ENCODE data around the gene RAB1A.

The RAB1A gene

DNA sequence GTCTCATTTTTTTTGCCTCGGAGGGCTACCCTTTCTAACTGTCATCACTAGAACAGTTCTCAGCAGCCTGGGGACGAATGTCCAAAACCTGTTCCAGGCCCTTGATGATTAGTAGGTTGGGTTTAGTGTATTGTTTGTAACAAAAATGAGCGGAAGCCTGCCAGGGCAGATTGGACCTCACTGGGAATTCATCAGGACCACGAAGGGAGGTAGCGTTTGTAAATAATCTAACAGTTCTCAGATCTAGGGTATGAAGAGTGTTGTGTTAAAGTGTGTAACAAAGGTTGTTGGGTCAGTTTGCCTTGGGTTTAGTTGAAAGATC lies 72.9 kb downstream of the RAB1A start:
- H4K20me1 ChIP-seq (ENCODE audit: insufficient read depth, low read length): peaks cover 13% of the 10 kb centered on the region; the same call in 1 of the 2 replicates
- no peak for TF ChIP-seq EZH2 (IDR thresholded peaks at IDR 0.05; ENCODE audit: borderline replicate concordance, low read depth, low read length, severe bottlenecking)
- TF ChIP-seq, protein P1, sequence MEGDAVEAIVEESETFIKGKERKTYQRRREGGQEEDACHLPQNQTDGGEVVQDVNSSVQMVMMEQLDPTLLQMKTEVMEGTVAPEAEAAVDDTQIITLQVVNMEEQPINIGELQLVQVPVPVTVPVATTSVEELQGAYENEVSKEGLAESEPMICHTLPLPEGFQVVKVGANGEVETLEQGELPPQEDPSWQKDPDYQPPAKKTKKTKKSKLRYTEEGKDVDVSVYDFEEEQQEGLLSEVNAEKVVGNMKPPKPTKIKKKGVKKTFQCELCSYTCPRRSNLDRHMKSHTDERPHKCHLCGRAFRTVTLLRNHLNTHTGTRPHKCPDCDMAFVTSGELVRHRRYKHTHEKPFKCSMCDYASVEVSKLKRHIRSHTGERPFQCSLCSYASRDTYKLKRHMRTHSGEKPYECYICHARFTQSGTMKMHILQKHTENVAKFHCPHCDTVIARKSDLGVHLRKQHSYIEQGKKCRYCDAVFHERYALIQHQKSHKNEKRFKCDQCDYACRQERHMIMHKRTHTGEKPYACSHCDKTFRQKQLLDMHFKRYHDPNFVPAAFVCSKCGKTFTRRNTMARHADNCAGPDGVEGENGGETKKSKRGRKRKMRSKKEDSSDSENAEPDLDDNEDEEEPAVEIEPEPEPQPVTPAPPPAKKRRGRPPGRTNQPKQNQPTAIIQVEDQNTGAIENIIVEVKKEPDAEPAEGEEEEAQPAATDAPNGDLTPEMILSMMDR (IDR thresholded peaks at IDR 0.05; ENCODE audit: borderline replicate concordance, extremely low read depth, low read length, poor library complexity, severe bottlenecking): no peak
- peak overlapping the region; percentile 55 to 83 for H3K4me3 ChIP-seq (ENCODE audit: low read depth in 1 of 2, low read length in 2 of 2)
- peak overlapping the region; percentile 75 for H3K9ac ChIP-seq (ENCODE audit: low read depth, low read length)
- H3K27me3 ChIP-seq (ENCODE audit: insufficient read depth, low read length, poor library complexity): no peaks in the 10 kb centered on the region
- peak overlapping the region; percentile 92 for H3K4me2 ChIP-seq (ENCODE audit: insufficient read depth, low read length)
- H3K27ac ChIP-seq (ENCODE audit: low read length): peak overlapping the region; percentile 67
- no peak for DNase-seq
- peaks cover 49% of the 10 kb centered on the region for H3K79me2 ChIP-seq (ENCODE audit: insufficient read depth, low read length)
- ATAC-seq (ENCODE audit: insufficient read depth, low read depth): no peak
- H2AFZ ChIP-seq (ENCODE audit: low read depth, low read length): peak overlapping the region; percentile 87
- H3K36me3 ChIP-seq (ENCODE audit: insufficient read depth, low read length): no peaks in the 10 kb centered on the region
- H3K9me3 ChIP-seq (ENCODE audit: insufficient read depth, low read length, severe bottlenecking): no peaks in the 10 kb centered on the region
- H3K4me1 ChIP-seq (ENCODE audit: insufficient read depth, low read length): peaks cover 49% of the 10 kb centered on the region

DNA sequence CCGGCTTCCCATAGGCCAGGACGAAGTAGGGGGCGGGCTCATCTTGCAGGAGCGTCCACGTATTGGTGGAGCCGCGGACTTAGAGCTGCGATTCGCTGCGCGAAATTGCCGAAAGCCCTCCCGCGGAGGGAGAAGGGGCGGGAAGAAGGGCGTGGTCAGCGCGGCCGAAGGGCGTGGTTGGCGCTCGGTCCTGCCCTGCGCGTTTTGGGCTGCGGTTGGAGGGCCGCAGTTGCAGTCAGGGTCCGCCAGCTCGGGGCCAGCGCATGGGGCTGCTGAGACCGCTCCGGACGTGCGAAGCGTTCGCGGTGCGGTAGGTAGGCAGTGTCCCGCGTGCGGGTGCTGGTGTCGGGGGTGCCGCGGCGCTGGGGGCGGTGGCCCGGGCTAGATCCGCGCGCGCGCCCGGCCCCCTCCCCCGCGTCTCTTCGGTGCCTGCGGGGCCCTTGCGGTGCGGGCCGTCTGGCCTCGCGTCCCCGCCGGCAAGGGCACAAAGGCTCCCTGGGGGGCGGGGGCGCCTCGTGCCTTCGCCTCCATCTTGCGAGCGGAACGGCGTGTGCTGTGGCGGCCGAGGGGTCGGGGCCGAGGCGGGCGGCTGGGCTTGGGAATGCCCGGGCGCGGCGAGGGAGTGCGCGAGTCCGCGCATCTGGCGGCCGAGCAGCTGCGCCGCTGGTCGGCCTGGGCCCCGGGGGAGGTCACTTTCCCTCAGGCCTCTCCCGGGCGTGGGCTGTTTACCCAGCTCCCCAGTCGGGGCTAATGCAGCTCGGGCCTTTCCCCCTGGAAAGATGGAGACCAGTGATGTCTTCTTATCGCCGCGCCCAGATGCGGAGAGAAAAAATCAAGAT lies 73.5 kb downstream of the RAB1A start, which contains the start of gene CEP68:
Gene CEP68 (plus strand): TSS at position 202 of the 839 bp plus-strand sequence. CDS start 13,029 bp downstream, outside the sequence.
- TF ChIP-seq, protein P1 (IDR thresholded peaks at IDR 0.05; ENCODE audit: borderline replicate concordance, extremely low read depth, low read length, poor library complexity, severe bottlenecking): no peak
- no peak for TF ChIP-seq EZH2 (IDR thresholded peaks at IDR 0.05; ENCODE audit: borderline replicate concordance, low read depth, low read length, severe bottlenecking)
- H4K20me1 ChIP-seq (ENCODE audit: insufficient read depth, low read length): peaks cover 13% of the 10 kb centered on the region; the same call in 1 of the 2 replicates
- peak within 1 kb of the TSS; percentile 55 to 83 for H3K4me3 ChIP-seq (ENCODE audit: low read depth in 1 of 2, low read length in 2 of 2)
- no peaks in the 10 kb centered on the region for H3K9me3 ChIP-seq (ENCODE audit: insufficient read depth, low read length, severe bottlenecking)
- DNase-seq (peak; percentile 98), ATAC-seq (ENCODE audit: insufficient read depth, low read depth) (peak; percentile 91)
- H3K4me1 ChIP-seq (ENCODE audit: insufficient read depth, low read length): peaks cover 49% of the 10 kb centered on the region
- H2AFZ ChIP-seq (ENCODE audit: low read depth, low read length): peak within 1 kb of the TSS; percentile 94
- H3K27ac ChIP-seq (ENCODE audit: low read length): peak within 1 kb of the TSS; percentile 71
- H3K36me3 ChIP-seq (ENCODE audit: insufficient read depth, low read length): no peaks in the 10 kb centered on the region
- H3K27me3 ChIP-seq (ENCODE audit: insufficient read depth, low read length, poor library complexity): no peaks in the 10 kb centered on the region
- H3K9ac ChIP-seq (ENCODE audit: low read depth, low read length): peak within 1 kb of the TSS; percentile 75
- H3K4me2 ChIP-seq (ENCODE audit: insufficient read depth, low read length): peak within 1 kb of the TSS; percentile 92
- H3K79me2 ChIP-seq (ENCODE audit: insufficient read depth, low read length): peaks cover 43% of the 10 kb centered on the region

DNA sequence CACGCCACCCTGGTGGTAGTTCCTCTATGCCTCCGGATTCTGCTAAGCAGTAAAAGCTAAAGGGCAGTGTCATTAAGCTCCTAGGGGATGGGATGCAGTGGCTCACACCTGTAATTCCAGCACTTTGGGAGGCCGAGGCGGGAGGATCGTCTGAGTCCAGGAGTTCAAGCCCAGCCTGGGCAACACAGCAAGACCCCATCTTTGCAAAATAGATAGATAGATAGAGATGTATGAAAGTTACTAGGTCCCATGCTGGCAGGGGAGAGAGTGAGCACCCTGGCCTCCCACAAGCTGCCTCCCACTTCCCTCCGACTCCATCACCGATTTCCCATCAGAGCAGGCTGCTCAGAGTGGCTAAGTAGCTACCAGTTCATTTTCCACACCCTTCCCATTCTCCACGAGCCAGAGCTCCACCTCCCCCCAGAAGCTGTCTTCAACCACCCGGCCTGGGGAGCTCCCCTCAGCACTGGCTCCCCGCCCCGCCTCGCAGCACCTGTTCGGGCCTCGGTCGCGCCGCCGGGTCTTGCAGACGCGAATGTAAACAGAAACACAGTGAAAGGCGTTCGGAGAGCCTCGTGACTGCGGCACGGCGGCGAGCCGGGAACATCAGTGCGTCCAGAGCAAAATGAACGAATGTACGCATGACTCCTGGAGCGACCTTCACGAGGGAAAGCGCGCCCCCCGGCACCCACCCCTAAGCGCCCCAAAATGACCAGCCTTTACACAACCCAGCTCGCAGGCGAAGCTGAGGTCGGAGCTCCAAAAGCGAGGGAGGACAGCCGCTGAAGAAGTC lies 74.3 kb downstream of the RAB1A start:
- TF ChIP-seq EZH2 (IDR thresholded peaks at IDR 0.05; ENCODE audit: borderline replicate concordance, low read depth, low read length, severe bottlenecking): no peak
- TF ChIP-seq, protein P1 (IDR thresholded peaks at IDR 0.05; ENCODE audit: borderline replicate concordance, extremely low read depth, low read length, poor library complexity, severe bottlenecking): no peak
- no peaks in the 10 kb centered on the region for H3K36me3 ChIP-seq (ENCODE audit: insufficient read depth, low read length)
- H3K4me3 ChIP-seq (ENCODE audit: low read depth in 1 of 2, low read length in 2 of 2): peak overlapping the region; percentile 55 to 83
- H3K4me2 ChIP-seq (ENCODE audit: insufficient read depth, low read length): peak overlapping the region; percentile 92
- DNase-seq (peak; percentile 77), ATAC-seq (ENCODE audit: insufficient read depth, low read depth) (peak; percentile 57)
- peaks cover 13% of the 10 kb centered on the region; the same call in 1 of the 2 replicates for H4K20me1 ChIP-seq (ENCODE audit: insufficient read depth, low read length)
- H3K9ac ChIP-seq (ENCODE audit: low read depth, low read length): peak overlapping the region; percentile 75
- no peaks in the 10 kb centered on the region for H3K27me3 ChIP-seq (ENCODE audit: insufficient read depth, low read length, poor library complexity)
- H3K9me3 ChIP-seq (ENCODE audit: insufficient read depth, low read length, severe bottlenecking): no peaks in the 10 kb centered on the region
- H3K27ac ChIP-seq (ENCODE audit: low read length): peak overlapping the region; percentile 71
- H3K79me2 ChIP-seq (ENCODE audit: insufficient read depth, low read length): peaks cover 36% of the 10 kb centered on the region
- H3K4me1 ChIP-seq (ENCODE audit: insufficient read depth, low read length): peaks cover 49% of the 10 kb centered on the region
- H2AFZ ChIP-seq (ENCODE audit: low read depth, low read length): peak overlapping the region; percentile 94

Measured in DND-41 (cell line).